SU-DHL-6 (cell line): ENCODE data around the gene APBA2.
"Not testable (repeated sequence)": the region's sequence is repeated elsewhere in the genome, so short reads cannot be mapped to it uniquely, and the experiment has no call there.

ENCODE experiments used
- H2AFZ ChIP-seq: fragments of 200-600 bp; sonication (generic); 2 replicates; pipeline ENCODE4 v1.6.1; 2014; ENCODE audit warnings: low read depth, mild to moderate bottlenecking, moderate library complexity, mixed read lengths, antibody characterized with exemption, low read length; ENCODE audit not compliant: severe bottlenecking
- H3F3A ChIP-seq: fragments of 200-600 bp; shearing (Covaris generic); 2 replicates; pipeline ENCODE4 v1.6.0; 2016; ENCODE audit warnings: antibody characterized with exemption, mild to moderate bottlenecking; ENCODE audit not compliant: insufficient read depth
- H3K27ac ChIP-seq: fragments of 200-600 bp; sonication (generic); 2 replicates; pipeline ENCODE4 v1.5.1; 2016; ENCODE audit warnings: low read depth, mild to moderate bottlenecking, low read length, moderate library complexity, mixed read lengths
- H3K27me3 ChIP-seq: fragments of 200-600 bp; sonication (generic), shearing (Covaris generic); 2 replicates; pipeline ENCODE4 v1.6.0; 2014; ENCODE audit warnings: mild to moderate bottlenecking, low read length
- H3K36me3 ChIP-seq: fragments of 200-600 bp; sonication (generic); 2 replicates; pipeline ENCODE4 v1.6.1; 2014; ENCODE audit warnings: mild to moderate bottlenecking, low read length, mixed read lengths
- H3K4me2 ChIP-seq: fragments of 300-600, 200-600 bp; shearing (Covaris generic), sonication (generic); 2 replicates; pipeline ENCODE4 v1.6.0; 2014; ENCODE audit warnings: low read length, low read depth, mild to moderate bottlenecking; ENCODE audit not compliant: poor library complexity, severe bottlenecking
- H3K4me3 ChIP-seq: fragments of 200-600 bp; sonication (generic); 2 replicates; pipeline ENCODE4 v1.5.1; 2014; ENCODE audit warnings: antibody characterized with exemption, low read length, mild to moderate bottlenecking, mixed read lengths; ENCODE audit not compliant: insufficient read depth, poor library complexity, severe bottlenecking
- H3K79me2 ChIP-seq: fragments of 200-600 bp; sonication (generic); 2 replicates; pipeline ENCODE4 v1.6.1; 2014; ENCODE audit warnings: mild to moderate bottlenecking, low read length, moderate library complexity; ENCODE audit not compliant: insufficient read depth
- H3K9ac ChIP-seq: fragments of 200-600 bp; sonication (generic); 2 replicates; pipeline ENCODE4 v1.7.0; 2014; ENCODE audit warnings: mild to moderate bottlenecking, low read length
- H3K9me2 ChIP-seq: fragments of 200-600 bp; sonication (generic); replicated peaks from 2 replicates; pipeline ENCODE4 v1.6.1; 2014; ENCODE audit warnings: low read length; ENCODE audit not compliant: insufficient read depth
- H3K9me3 ChIP-seq: fragments of 200-600 bp; sonication (generic); 2 replicates; pipeline ENCODE4 v1.6.1; 2014; ENCODE audit warnings: low read length, mixed read lengths; ENCODE audit not compliant: insufficient read depth
- H4K20me1 ChIP-seq: fragments of 200-600 bp; sonication (generic); 2 replicates; pipeline ENCODE4 v1.6.1; 2014; ENCODE audit warnings: low read depth, mild to moderate bottlenecking, antibody characterized with exemption, low read length, moderate library complexity, mixed read lengths
- CTCF ChIP-seq: fragments of 200-600 bp; sonication (generic); IDR thresholded peaks from one replicate; pipeline ENCODE4 v1.5.1; 2017; ENCODE audit warnings: antibody characterized with exemption, mild to moderate bottlenecking, low read length, moderate library complexity; ENCODE audit not compliant: insufficient read depth, poor library complexity, severe bottlenecking
- EZH2phosphoT487 ChIP-seq: fragments of 200-600 bp; sonication (generic), shearing (Covaris generic); conservative IDR thresholded peaks from 2 replicates; pipeline ENCODE4 v1.6.1; 2018; ENCODE audit warnings: mild to moderate bottlenecking, antibody characterized with exemption, low read length, moderate library complexity, mixed read lengths

The APBA2 gene

DNA sequence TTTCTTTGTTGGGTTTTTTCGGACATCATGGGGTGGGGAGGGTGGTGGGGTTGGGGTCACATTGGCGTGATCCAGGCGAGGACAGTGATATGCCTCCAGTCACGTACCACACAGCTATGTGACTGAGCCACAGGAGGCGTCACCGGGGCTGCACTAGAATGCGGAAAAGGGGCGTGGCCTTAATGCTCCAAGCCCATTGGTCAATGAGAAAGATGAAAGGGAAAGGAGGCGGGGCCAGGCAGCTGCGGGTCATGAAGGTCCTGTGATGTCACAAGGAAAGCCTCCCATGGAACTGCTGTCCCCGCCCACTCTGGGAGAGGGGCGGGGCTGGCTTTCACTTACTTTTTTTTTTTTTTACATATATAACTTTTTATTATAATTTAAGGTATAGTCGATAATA lies 37.3 kb upstream of the APBA2 start, which contains the start of gene GOLGA6L7:
Gene GOLGA6L7 (minus strand): TSS at position 124 of the 400 bp plus-strand sequence. CDS start 95 bp downstream, at position 29.
- not testable (repeated sequence) for H2AFZ ChIP-seq, H4K20me1 ChIP-seq, H3K4me2 ChIP-seq, H3K36me3 ChIP-seq, H3K9me3 ChIP-seq, H3K27me3 ChIP-seq, H3F3A ChIP-seq, H3K4me3 ChIP-seq, H3K27ac ChIP-seq, H3K79me2 ChIP-seq, H3K9me2 ChIP-seq, H3K9ac ChIP-seq

DNA sequence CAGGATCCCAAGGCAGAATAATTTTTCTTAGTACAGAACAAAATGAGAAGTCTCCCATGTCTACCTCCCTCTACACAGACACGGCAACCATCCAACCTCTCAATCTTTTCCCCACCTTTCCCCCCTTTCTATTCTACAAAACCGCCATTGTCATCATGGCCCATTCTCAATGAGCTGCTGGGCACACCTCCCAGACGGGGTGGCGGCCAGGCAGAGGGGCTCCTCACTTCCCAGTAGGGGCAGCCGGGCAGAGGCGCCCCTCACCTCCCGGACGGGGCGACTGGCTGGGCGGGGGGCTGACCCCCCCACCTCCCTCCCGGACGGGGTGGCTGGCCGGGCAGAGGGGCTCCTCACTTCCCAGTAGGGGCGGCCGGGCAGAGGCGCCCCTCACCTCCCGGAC lies 36.5 kb upstream of the APBA2 start:
- not testable (repeated sequence) for H4K20me1 ChIP-seq, H3K27me3 ChIP-seq, H3F3A ChIP-seq, H3K9me2 ChIP-seq, H2AFZ ChIP-seq, H3K79me2 ChIP-seq, H3K4me3 ChIP-seq, H3K4me2 ChIP-seq, H3K9ac ChIP-seq, H3K27ac ChIP-seq, H3K9me3 ChIP-seq, H3K36me3 ChIP-seq

DNA sequence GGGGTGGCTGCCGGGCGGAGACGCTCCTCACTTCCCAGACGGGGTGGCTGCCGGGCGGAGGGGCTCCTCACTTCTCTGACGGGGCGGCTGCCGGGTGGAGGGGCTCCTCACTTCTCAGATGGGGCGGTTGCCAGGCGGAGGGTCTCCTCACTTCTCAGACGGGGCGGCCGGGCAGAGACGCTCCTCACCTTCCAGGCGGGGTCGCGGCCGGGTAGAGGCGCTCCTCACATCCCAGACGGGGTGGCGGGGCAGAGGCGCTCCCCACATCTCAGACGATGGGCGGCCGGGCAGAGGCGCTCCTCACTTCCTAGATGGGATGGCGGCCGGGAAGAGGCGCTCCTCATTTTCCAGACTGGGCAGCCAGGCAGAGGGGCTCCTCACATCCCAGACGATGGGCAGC lies 36.0 kb upstream of the APBA2 start:
- not testable (repeated sequence) for H3K4me3 ChIP-seq, H3K9me3 ChIP-seq, H2AFZ ChIP-seq, H3F3A ChIP-seq, H4K20me1 ChIP-seq, H3K36me3 ChIP-seq, H3K27me3 ChIP-seq, H3K9me2 ChIP-seq, H3K27ac ChIP-seq, H3K79me2 ChIP-seq, H3K9ac ChIP-seq, H3K4me2 ChIP-seq

- H3F3A ChIP-seq, H2AFZ ChIP-seq, H3K9me2 ChIP-seq, H3K79me2 ChIP-seq, H3K4me2 ChIP-seq, H3K9ac ChIP-seq, H3K27ac ChIP-seq, H4K20me1 ChIP-seq, H3K27me3 ChIP-seq, H3K4me3 ChIP-seq, H3K9me3 ChIP-seq, H3K36me3 ChIP-seq: not testable (repeated sequence)
Measured at GRCh38 chr15:28853654-28854053, 32.1 kb upstream of the APBA2 start.

DNA sequence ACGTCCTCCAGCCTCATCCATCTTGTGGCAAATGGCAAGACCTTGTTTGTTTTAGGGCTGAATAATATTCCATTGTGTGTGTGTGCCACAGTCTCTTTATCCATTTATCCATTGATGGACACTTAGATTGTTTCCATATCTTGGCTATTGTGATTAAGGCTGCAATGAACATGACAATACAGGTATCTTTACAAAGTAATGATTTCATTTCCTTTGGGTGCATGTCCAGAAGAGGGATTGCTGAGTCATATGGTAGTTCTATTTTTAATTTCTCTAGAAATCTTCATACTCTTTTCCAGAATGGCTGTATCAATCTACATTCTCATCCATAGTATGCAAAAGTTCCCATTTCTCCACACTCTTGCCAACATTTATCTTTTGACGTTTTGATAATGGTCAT lies 31.2 kb upstream of the APBA2 start:
- not testable (repeated sequence) for H3K9me3 ChIP-seq, H3K27ac ChIP-seq, H3F3A ChIP-seq, H3K79me2 ChIP-seq, H3K9ac ChIP-seq, H2AFZ ChIP-seq, H3K27me3 ChIP-seq, H3K36me3 ChIP-seq, H4K20me1 ChIP-seq, H3K4me3 ChIP-seq, H3K4me2 ChIP-seq, H3K9me2 ChIP-seq

GRCh38 chr15:28861031-28861534 lies 24.7 kb upstream of the APBA2 start:
- Histone ChIP-seq H3K27ac (no peak overlapping the region), H3K4me3 (no peak overlapping the region), H4K20me1 (no peaks in the 10 kb centered on the region), H2AFZ (no peak overlapping the region), H3K27me3 (no peaks in the 10 kb centered on the region), H3K9ac (no peak overlapping the region), H3K9me2 (no peaks in the 10 kb centered on the region), H3K9me3 (no peaks in the 10 kb centered on the region), H3K79me2 (no peaks in the 10 kb centered on the region), H3K36me3 (no peaks in the 10 kb centered on the region), H3K4me2 (no peak overlapping the region), H3F3A (no peaks in the 10 kb centered on the region)
- TF ChIP-seq CTCF (no peak), EZH2phosphoT487 (no peak)

DNA sequence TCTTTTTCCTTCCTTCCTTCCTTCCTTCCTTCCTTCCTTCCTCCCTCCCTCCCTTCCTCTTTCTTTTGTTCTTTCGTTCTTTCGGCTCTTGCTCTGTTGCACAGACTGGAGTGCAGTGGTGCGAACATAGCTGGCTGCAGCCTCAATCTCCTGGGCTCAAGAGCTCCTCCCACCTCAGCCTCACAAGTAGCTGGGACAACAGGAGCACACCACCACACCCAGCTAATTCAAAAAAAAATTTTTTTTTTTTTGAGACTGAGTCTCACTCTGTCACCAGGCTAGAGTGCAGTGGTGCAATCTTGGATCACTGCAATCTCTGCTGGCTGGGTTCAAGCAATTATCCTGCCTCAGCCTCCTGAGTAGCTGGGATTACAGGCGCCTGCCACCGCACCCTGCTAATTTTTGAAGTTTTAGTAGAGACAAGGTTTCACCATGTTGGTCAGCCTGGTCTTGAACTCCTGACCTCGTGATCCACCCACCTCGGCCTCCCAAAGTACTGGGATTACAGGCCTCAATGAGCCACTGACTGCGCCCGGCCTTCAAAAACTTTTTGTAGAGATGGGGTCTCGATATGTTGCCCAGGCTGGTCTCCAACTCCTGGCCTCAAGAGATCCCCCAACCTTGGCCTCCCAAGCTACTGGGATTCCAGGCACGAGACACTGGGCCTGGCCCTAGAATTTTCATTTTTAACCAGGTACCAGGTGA lies 24.0 kb upstream of the APBA2 start:
- H3K36me3 ChIP-seq, H4K20me1 ChIP-seq, H3K9me2 ChIP-seq, H3F3A ChIP-seq, H3K9me3 ChIP-seq, H3K27me3 ChIP-seq, H3K4me2 ChIP-seq, H3K79me2 ChIP-seq, H3K9ac ChIP-seq, H3K27ac ChIP-seq, H2AFZ ChIP-seq, H3K4me3 ChIP-seq: not testable (repeated sequence)
